Measurements from ENCODE around the gene YRDC. TPM values are rescaled to one million over a fixed set of nuclear protein-coding genes. Genes with fewer than 3 reads are reported as not detected.
"Not testable (repeated sequence)": the region's sequence is repeated elsewhere in the genome, so short reads cannot be mapped to it uniquely, and the experiment has no call there.

Gene YRDC
- total RNA-seq, 4 donors from 2014 or later: 10.8 to 19.1 (median 14.3) TPM

- H3K4me3 ChIP-seq: no peak overlapping the region
- DNase-seq (ENCODE audit: extremely low spot score): no peak
- no peaks in the 10 kb centered on the region for H3K36me3 ChIP-seq
- no peak for TF ChIP-seq POLR2A (IDR thresholded peaks at IDR 0.05; ENCODE audit: low read depth)
- TF ChIP-seq EP300 (IDR thresholded peaks at IDR 0.05): no peak
- no peak for TF ChIP-seq CTCF (IDR thresholded peaks at IDR 0.05)
- peaks cover 0 to 66% (median 0%) of the 10 kb centered on the region in 4 donors for H3K27me3 ChIP-seq
- no peaks in the 10 kb centered on the region for H3K9me3 ChIP-seq
- 74% methylated on average over 17 of the region's 17 CpGs for WGBS
- no peaks in the 10 kb centered on the region for H3K4me1 ChIP-seq
- intact Hi-C loops (cut with DNase I): no loop called here
- H3K27ac ChIP-seq (replicated peaks in 1 of 4): no peak overlapping the region
These were observed 25.5 kb downstream of the YRDC start for GRCh38 chr1:37782491-37782890.

GRCh38 chr1:37778654-37779053 lies 29.4 kb downstream of the YRDC start:
- Histone ChIP-seq H3K9me3 (peaks cover 0 to 1% (median 0%) of the 10 kb centered on the region in 4 donors), H3K4me3 (no peak overlapping the region), H3K36me3 (no peaks in the 10 kb centered on the region), H3K27ac (replicated peaks in 1 of 4) (no peak overlapping the region), H3K27me3 (peaks cover 0 to 64% (median 0%) of the 10 kb centered on the region in 4 donors), H3K4me1 (no peaks in the 10 kb centered on the region)
- no peak for TF ChIP-seq CTCF (IDR thresholded peaks at IDR 0.05)
- intact Hi-C loops (cut with DNase I): no loop called here
- DNase-seq (ENCODE audit: extremely low spot score): no peak
- 93% methylated on average over 2 of the region's 3 CpGs for WGBS

GRCh38 chr1:37776946-37777516 lies 31.0 kb downstream of the YRDC start:
- WGBS: 79% methylated on average over 3 of the region's 4 CpGs
- no peak overlapping the region for H3K27ac ChIP-seq (replicated peaks in 1 of 4)
- TF ChIP-seq POLR2AphosphoS5 (IDR thresholded peaks at IDR 0.05) (no peak), CTCF (IDR thresholded peaks at IDR 0.05) (no peak), POLR2A (IDR thresholded peaks at IDR 0.05; ENCODE audit: low read depth) (no peak), EP300 (IDR thresholded peaks at IDR 0.05) (no peak)
- H3K9me3 ChIP-seq: peaks cover 0 to 5% (median 0%) of the 10 kb centered on the region in 4 donors
- H3K4me3 ChIP-seq: no peak overlapping the region
- H3K36me3 ChIP-seq: no peaks in the 10 kb centered on the region
- DNase-seq (ENCODE audit: extremely low spot score): no peak
- intact Hi-C loops (cut with DNase I): no loop called here
- H3K27me3 ChIP-seq: peaks cover 0 to 63% (median 0%) of the 10 kb centered on the region in 4 donors
- no peaks in the 10 kb centered on the region for H3K4me1 ChIP-seq

GRCh38 chr1:37771440-37771839 lies 36.6 kb downstream of the YRDC start:
- H3K4me3 ChIP-seq; H3K4me1 ChIP-seq; H3K36me3 ChIP-seq; H3K9me3 ChIP-seq; DNase-seq (ENCODE audit: extremely low spot score); intact Hi-C loops (cut with DNase I); H3K27ac ChIP-seq (replicated peaks in 1 of 4): not testable (repeated sequence)
- peaks cover 0 to 72% (median 4%) of the 10 kb centered on the region in 4 donors for H3K27me3 ChIP-seq

GRCh38 chr1:37767488-37767887 lies 40.5 kb downstream of the YRDC start:
- no peak for DNase-seq (ENCODE audit: extremely low spot score)
- 3% methylated on average over 2 of the region's 2 CpGs for WGBS
- H3K36me3 ChIP-seq: no peaks in the 10 kb centered on the region
- peaks cover 0 to 83% (median 30%) of the 10 kb centered on the region in 4 donors for H3K27me3 ChIP-seq
- H3K9me3 ChIP-seq: no peaks in the 10 kb centered on the region
- TF ChIP-seq CTCF (IDR thresholded peaks at IDR 0.05) (no peak), EP300 (IDR thresholded peaks at IDR 0.05) (no peak), POLR2A (IDR thresholded peaks at IDR 0.05; ENCODE audit: low read depth) (no peak), POLR2AphosphoS5 (IDR thresholded peaks at IDR 0.05) (no peak)
- no peak overlapping the region for H3K4me3 ChIP-seq
- H3K27ac ChIP-seq (replicated peaks in 1 of 4): no peak overlapping the region
- intact Hi-C loops (cut with DNase I): no loop called here
- H3K4me1 ChIP-seq: peaks cover 0 to 12% (median 5%) of the 10 kb centered on the region in 4 donors
